HG03378 (cell line): Measurements from ENCODE around the gene ASPSCR1.

Experiments used
- ATAC-seq: cut with Tn5 transposase; IDR thresholded peaks from one replicate; pipeline ENCODE4 v1.9.1; 2021; ENCODE audit warnings: mild to moderate bottlenecking, moderate library complexity; ENCODE audit not compliant: unreplicated experiment

The ASPSCR1 gene

GRCh38 chr17:81998691-81999438 lies 21.4 kb downstream of the ASPSCR1 start:
- ATAC-seq: no peak

GRCh38 chr17:81999587-81999975 lies 22.2 kb downstream of the ASPSCR1 start:
- ATAC-seq: no peak

GRCh38 chr17:81999976-82000802 lies 22.8 kb downstream of the ASPSCR1 start:
- no peak for ATAC-seq

GRCh38 chr17:82000803-82001570 lies 23.6 kb downstream of the ASPSCR1 start:
- ATAC-seq: no peak

GRCh38 chr17:82001571-82002056 lies 24.2 kb downstream of the ASPSCR1 start:
- no peak for ATAC-seq

GRCh38 chr17:82003411-82004381 lies 26.3 kb downstream of the ASPSCR1 start:
- ATAC-seq: no peak

GRCh38 chr17:82004517-82005455 lies 27.4 kb downstream of the ASPSCR1 start:
- no peak for ATAC-seq

GRCh38 chr17:82005701-82006348 lies 28.4 kb downstream of the ASPSCR1 start:
- no peak for ATAC-seq

GRCh38 chr17:82006468-82007227 lies 29.2 kb downstream of the ASPSCR1 start:
- no peak for ATAC-seq

- no peak for ATAC-seq
These were observed 29.7 kb downstream of the ASPSCR1 start for GRCh38 chr17:82007228-82007494.

- ATAC-seq: no peak
These were observed 30.2 kb downstream of the ASPSCR1 start for GRCh38 chr17:82007495-82008257.

- ATAC-seq: no peak
These were observed 31.0 kb downstream of the ASPSCR1 start for GRCh38 chr17:82008258-82008940.

- no peak for ATAC-seq
These were observed 31.5 kb downstream of the ASPSCR1 start for GRCh38 chr17:82008941-82009405.

- ATAC-seq: no peak
These were observed 32.0 kb downstream of the ASPSCR1 start for GRCh38 chr17:82009413-82009812.

GRCh38 chr17:82010575-82011525 lies 33.4 kb downstream of the ASPSCR1 start:
- no peak for ATAC-seq
